ENCODE measurements around the gene TMEM245. TPM values are rescaled to one million over a fixed set of nuclear protein-coding genes. Genes with fewer than 3 reads are reported as not detected.

The TMEM245 gene
- total and polyA plus RNA-seq, 2 donors (not counting 3 experiments of a cell fraction or from before 2014, with no cell fraction given): 44.2 to 48.0 TPM

DNA sequence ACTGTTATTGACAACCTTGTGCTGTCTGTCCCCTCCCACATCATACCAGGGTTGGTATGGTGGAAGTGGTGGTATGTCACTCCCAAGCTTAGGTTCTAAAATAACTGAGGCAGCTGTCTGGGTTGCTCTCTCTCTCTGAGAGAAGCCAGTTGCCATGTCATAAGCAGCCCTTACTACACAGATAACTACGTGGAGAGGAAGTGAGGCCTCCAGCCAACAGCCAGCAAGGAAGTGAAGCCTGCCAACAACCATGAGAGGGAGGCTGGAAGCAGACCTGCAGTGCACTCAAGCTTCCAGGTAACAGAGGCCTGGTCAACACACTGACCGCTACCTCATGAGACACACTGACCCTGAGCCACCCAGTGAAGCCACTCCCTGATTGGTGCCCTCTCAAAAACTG lies 125.1 kb downstream of the TMEM245 start:
- TF ChIP-seq, protein P1, sequence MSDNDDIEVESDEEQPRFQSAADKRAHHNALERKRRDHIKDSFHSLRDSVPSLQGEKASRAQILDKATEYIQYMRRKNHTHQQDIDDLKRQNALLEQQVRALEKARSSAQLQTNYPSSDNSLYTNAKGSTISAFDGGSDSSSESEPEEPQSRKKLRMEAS (IDR thresholded peaks at IDR 0.05; ENCODE audit: insufficient read depth, insufficient read length): no peak
- peak; percentile 12 for TF ChIP-seq MYC (IDR thresholded peaks at IDR 0.05; ENCODE audit: low read depth, low read length)
- TF ChIP-seq POLR2AphosphoS5 (IDR thresholded peaks at IDR 0.05; ENCODE audit: insufficient read depth, low read depth, low read length): peak; percentile 56
- TF ChIP-seq GATA2 (IDR thresholded peaks at IDR 0.05; ENCODE audit: insufficient read depth, insufficient read length, low read depth, low read length): peak; percentile 58
- no peak overlapping the region for H3K9ac ChIP-seq (replicated peaks; ENCODE audit: extremely low read depth, insufficient read depth, low read length)
- ChIA-PET CTCF (interaction anchor here (1.2 kb wide), 1 partner anchor 40 kb away, joined by 4 read pairs; no protein-coding TSS in a partner anchor), POLR2A (no interaction called here)
- H3K36me3 ChIP-seq (ENCODE audit: control insufficient read depth in 2 of 2, extremely low read depth in 1 of 2, insufficient read depth in 2 of 2, low read length in 2 of 2): peaks cover 0 to 3% of the 10 kb centered on the region in 2 experiments
- no peaks in the 10 kb centered on the region for H3K9me1 ChIP-seq (replicated peaks; ENCODE audit: control insufficient read depth, extremely low read depth, insufficient read depth, low read length)
- peak overlapping the region; percentile 49 for H3K27ac ChIP-seq (ENCODE audit: insufficient read depth, low read depth, low read length)
- peak; percentile 83 for FAIRE-seq
- H3K27me3 ChIP-seq (ENCODE audit: control insufficient read depth in 2 of 2, insufficient read depth in 2 of 2, low read length in 2 of 2): no peaks in the 10 kb centered on the region
- no TSS peak for BruUV-seq (replicated peaks)
- no peaks in the 10 kb centered on the region for H4K20me1 ChIP-seq (replicated peaks; ENCODE audit: control insufficient read depth, extremely low read depth, insufficient read depth, low read length)
- peak overlapping the region; percentile 1 for H3K4me2 ChIP-seq (ENCODE audit: insufficient read depth, low read length)
- no peak overlapping the region for H2AFZ ChIP-seq (ENCODE audit: low read depth, low read length)
- H3K4me3 ChIP-seq (replicated peaks in 1 of 3; ENCODE audit: insufficient read depth in 1 of 3, low read depth in 1 of 3, low read length in 3 of 3): no peak overlapping the region
- H3K4me1 ChIP-seq (ENCODE audit: control insufficient read depth, extremely low read depth, insufficient read depth, low read length): peaks cover 50% of the 10 kb centered on the region
- DNase-seq (ENCODE audit: low read depth, low spot score): peak; percentile 95
- H3K9me3 ChIP-seq (replicated peaks; ENCODE audit: control insufficient read depth, insufficient read depth, low read length): no peaks in the 10 kb centered on the region
- intact Hi-C loops (cut with micrococcal nuclease): loop anchor here (1.0 to 5.0 kb wide), 2 partner anchors 18 to 118 kb away; no protein-coding TSS in a partner anchor
- dilution Hi-C loops (cut with MboI; ENCODE audit: extremely low pct_ligation_motif_present, low sequenced_read_pairs): no loop called here
- H3K79me2 ChIP-seq (ENCODE audit: control insufficient read depth, insufficient read depth, low read length): peaks cover 50% of the 10 kb centered on the region

DNA sequence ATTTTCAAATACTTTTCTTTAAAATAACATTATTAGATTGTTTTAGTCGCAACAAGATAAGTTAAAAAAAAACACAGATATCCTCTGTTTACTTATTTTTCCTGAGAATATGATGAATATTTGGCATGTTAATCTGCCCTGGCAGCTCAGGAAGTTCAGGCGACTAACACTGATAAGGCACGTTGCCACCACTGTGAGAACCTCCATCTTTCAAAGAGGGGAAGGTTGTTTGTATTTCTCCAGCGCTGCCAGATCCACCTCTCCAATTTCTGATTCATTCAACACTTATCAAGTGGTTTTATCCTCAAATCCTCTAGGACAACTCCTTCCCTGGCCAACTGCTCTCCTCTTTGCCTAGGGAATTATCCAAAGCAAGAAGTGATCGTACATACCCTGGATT lies 128.3 kb downstream of the TMEM245 start:
- DNase-seq (ENCODE audit: low read depth, low spot score): peak; percentile 95
- CTCF ChIA-PET: interaction anchor here (1.3 to 1.4 kb wide), 3 partner anchors 9 to 37 kb away, joined by 3 to 8 read pairs (median 4); no protein-coding TSS in a partner anchor
- Histone ChIP-seq H3K27me3 (ENCODE audit: control insufficient read depth in 2 of 2, insufficient read depth in 2 of 2, low read length in 2 of 2) (no peaks in the 10 kb centered on the region), H3K4me2 (ENCODE audit: insufficient read depth, low read length) (peak overlapping the region; percentile 68), H3K9me3 (replicated peaks; ENCODE audit: control insufficient read depth, insufficient read depth, low read length) (no peaks in the 10 kb centered on the region), H2AFZ (ENCODE audit: low read depth, low read length) (peak overlapping the region; percentile 68), H3K79me2 (ENCODE audit: control insufficient read depth, insufficient read depth, low read length) (peaks cover 30% of the 10 kb centered on the region), H3K4me3 (replicated peaks in 1 of 3; ENCODE audit: insufficient read depth in 1 of 3, low read depth in 1 of 3, low read length in 3 of 3) (peak overlapping the region in 1 of 3 experiments; percentile 17), H3K9me1 (replicated peaks; ENCODE audit: control insufficient read depth, extremely low read depth, insufficient read depth, low read length) (no peaks in the 10 kb centered on the region), H3K27ac (ENCODE audit: insufficient read depth, low read depth, low read length) (peak overlapping the region; percentile 67), H3K36me3 (ENCODE audit: control insufficient read depth in 2 of 2, extremely low read depth in 1 of 2, insufficient read depth in 2 of 2, low read length in 2 of 2) (peaks cover 2 to 6% of the 10 kb centered on the region in 2 experiments), H3K9ac (replicated peaks; ENCODE audit: extremely low read depth, insufficient read depth, low read length) (peak overlapping the region; percentile 12), H4K20me1 (replicated peaks; ENCODE audit: control insufficient read depth, extremely low read depth, insufficient read depth, low read length) (no peaks in the 10 kb centered on the region), H3K4me1 (ENCODE audit: control insufficient read depth, extremely low read depth, insufficient read depth, low read length) (peaks cover 42% of the 10 kb centered on the region)
- no TSS peak for BruUV-seq (replicated peaks)
- dilution Hi-C loops (cut with MboI; ENCODE audit: extremely low pct_ligation_motif_present, low sequenced_read_pairs) (no loop called here), intact Hi-C loops (cut with micrococcal nuclease) (loop anchor here (1.0 to 5.0 kb wide), 2 partner anchors 45 to 121 kb away; no protein-coding TSS in a partner anchor)
- TF ChIP-seq, protein P2, sequence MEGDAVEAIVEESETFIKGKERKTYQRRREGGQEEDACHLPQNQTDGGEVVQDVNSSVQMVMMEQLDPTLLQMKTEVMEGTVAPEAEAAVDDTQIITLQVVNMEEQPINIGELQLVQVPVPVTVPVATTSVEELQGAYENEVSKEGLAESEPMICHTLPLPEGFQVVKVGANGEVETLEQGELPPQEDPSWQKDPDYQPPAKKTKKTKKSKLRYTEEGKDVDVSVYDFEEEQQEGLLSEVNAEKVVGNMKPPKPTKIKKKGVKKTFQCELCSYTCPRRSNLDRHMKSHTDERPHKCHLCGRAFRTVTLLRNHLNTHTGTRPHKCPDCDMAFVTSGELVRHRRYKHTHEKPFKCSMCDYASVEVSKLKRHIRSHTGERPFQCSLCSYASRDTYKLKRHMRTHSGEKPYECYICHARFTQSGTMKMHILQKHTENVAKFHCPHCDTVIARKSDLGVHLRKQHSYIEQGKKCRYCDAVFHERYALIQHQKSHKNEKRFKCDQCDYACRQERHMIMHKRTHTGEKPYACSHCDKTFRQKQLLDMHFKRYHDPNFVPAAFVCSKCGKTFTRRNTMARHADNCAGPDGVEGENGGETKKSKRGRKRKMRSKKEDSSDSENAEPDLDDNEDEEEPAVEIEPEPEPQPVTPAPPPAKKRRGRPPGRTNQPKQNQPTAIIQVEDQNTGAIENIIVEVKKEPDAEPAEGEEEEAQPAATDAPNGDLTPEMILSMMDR (IDR thresholded peaks at IDR 0.05; ENCODE audit: extremely low read depth in 1 of 2, insufficient read depth in 1 of 2, low read depth in 1 of 2, low read length in 2 of 2): no peak
- TF ChIP-seq POLR2A (IDR thresholded peaks at IDR 0.05; ENCODE audit: low read depth, low read length) (peak; percentile 63), POLR2AphosphoS5 (IDR thresholded peaks at IDR 0.05; ENCODE audit: insufficient read depth, low read depth, low read length) (peak; percentile 80), MYC (IDR thresholded peaks at IDR 0.05; ENCODE audit: low read depth, low read length) (no peak), JUN (IDR thresholded peaks at IDR 0.05; ENCODE audit: borderline replicate concordance, insufficient read depth, insufficient read length, low read depth) (peak; percentile 16), FOS (IDR thresholded peaks at IDR 0.05; ENCODE audit: borderline replicate concordance, insufficient read depth, low read length) (peak; percentile 29), GATA2 (IDR thresholded peaks at IDR 0.05; ENCODE audit: insufficient read depth, insufficient read length, low read depth, low read length) (peak; percentile 93), EZH2 (IDR thresholded peaks at IDR 0.05; ENCODE audit: borderline replicate concordance, low read depth, low read length, severe bottlenecking) (no peak)
- TF ChIP-seq, protein P1 (IDR thresholded peaks at IDR 0.05; ENCODE audit: insufficient read depth, insufficient read length): no peak
- POLR2A ChIA-PET: no interaction called here
- FAIRE-seq: peak; percentile 76
